HepG2 (cell line): ENCODE results near the gene DDX19B. TPM values are rescaled to one million over a fixed set of nuclear protein-coding genes. Genes with fewer than 3 reads are reported as not detected.
A peak's percentile ranks its signal among the peaks of the same experiment; 100 is the strongest.

Experiments
- ATAC-seq: fragments of 200-7000 bp; cut with Tn5 transposase; 3 replicates; pipeline ENCODE4 v1.9.1; 2020; ENCODE audit warnings: mild to moderate bottlenecking, moderate library complexity
- BruUV-seq: library from RNA; stranded (reverse); fragments of 400-500 nt; replicated peaks from 2 replicates; lab custom pipeline; 2021; lab: Mats Ljungman, UMichigan
- CTCF ChIA-PET: fragments of 300-600 bp; formaldehyde crosslinking; extraction: SDS; loops from one replicate; lab custom pipeline; 2021; ENCODE audit warnings: low total read pairs, inconsistent platforms, low intra/inter-chr PET ratio; lab: Yijun Ruan, JAX
- POLR2A ChIA-PET: fragments of 350-600 bp; sonication (Branson Sonifier 250); formaldehyde crosslinking; loops from one replicate; lab custom pipeline; 2020; ENCODE audit warnings: antibody characterized with exemption, inconsistent platforms; lab: Yijun Ruan, JAX
- DNase-seq: peaks from one replicate; pipeline ENCODE4 v3.0.0-alpha.2; 2015; ENCODE audit warnings: low spot score
- FAIRE-seq: peaks from 3 replicates; lab custom pipeline; 2011; peaks lifted over from hg19 to GRCh38; lab: Jason Lieb, UNC
- H2AFZ ChIP-seq: one replicate; pipeline ENCODE4 v1.6.1; 2011; ENCODE audit warnings: low read length, inconsistent platforms
- H3K27ac ChIP-seq: fragments of 300-600 bp; 3 replicates; pipeline ENCODE4 v1.8.0; 2011; ENCODE audit warnings: mixed run types, mild to moderate bottlenecking, mixed read lengths, low read length, inconsistent platforms; ENCODE audit not compliant: insufficient read depth; ENCODE audit errors: extremely low read length
- H3K27me3 ChIP-seq, 2 experiments: fragments of 200-600 bp in 1 of 2; 2 replicates in 1 of 2; 3 replicates in 1 of 2; pipeline versions ENCODE4 v1.6.0 to v1.8.0; 2011; ENCODE audit warnings: low read length in 2 of 2, mild to moderate bottlenecking in 2 of 2, moderate library complexity in 2 of 2, inconsistent platforms in 1 of 2; ENCODE audit not compliant: insufficient read depth in 2 of 2, control insufficient read depth in 1 of 2
- H3K36me3 ChIP-seq, 2 experiments: fragments of 200-600 bp in 1 of 2; replicated peaks in 1 of 2; 2 replicates in 1 of 2; 3 replicates in 1 of 2; pipeline versions ENCODE4 v1.5.1 to v1.8.0; 2011; ENCODE audit warnings: low read length in 2 of 2, inconsistent platforms in 1 of 2; ENCODE audit not compliant: insufficient read depth in 2 of 2, control insufficient read depth in 1 of 2
- H3K4me1 ChIP-seq: 2 replicates; pipeline ENCODE4 v1.5.1; 2012; ENCODE audit warnings: low read length, inconsistent platforms; ENCODE audit not compliant: insufficient read depth
- H3K4me2 ChIP-seq: 2 replicates; pipeline ENCODE4 v1.6.0; 2011; ENCODE audit warnings: low read depth, low read length, inconsistent platforms
- H3K4me3 ChIP-seq, 3 experiments: fragments of 200-600 bp in 1 of 3; sonication (generic), shearing (Covaris generic) in 1 of 3; replicated peaks in 1 of 3; 2 replicates each; pipeline ENCODE4 v1.5.1; 2011 to 2016; ENCODE audit warnings: low read length in 3 of 3, inconsistent platforms in 2 of 3, low read depth in 2 of 3, mild to moderate bottlenecking in 2 of 3, control low read depth in 1 of 3, mixed read lengths in 1 of 3; ENCODE audit not compliant: insufficient read depth in 1 of 3
- H3K79me2 ChIP-seq: one replicate; pipeline ENCODE4 v1.6.1; 2011; ENCODE audit warnings: low read length, inconsistent platforms; ENCODE audit not compliant: insufficient read depth
- H3K9ac ChIP-seq: 2 replicates; pipeline ENCODE4 v1.6.0; 2011; ENCODE audit warnings: mild to moderate bottlenecking, low read depth, low read length, inconsistent platforms; ENCODE audit not compliant: insufficient read depth
- H3K9me3 ChIP-seq: 2 replicates; pipeline ENCODE4 v1.5.1; 2012; ENCODE audit warnings: mild to moderate bottlenecking, low read length
- H4K20me1 ChIP-seq: 2 replicates; pipeline ENCODE4 v1.6.0; 2011; ENCODE audit warnings: inconsistent platforms, mild to moderate bottlenecking, low read length, moderate library complexity; ENCODE audit not compliant: insufficient read depth
- RBM22 ChIP-seq: fragments of 200-400 bp; formaldehyde crosslinking; optimal IDR thresholded peaks from 2 replicates; pipeline ENCODE3; 2017; ENCODE audit warnings: mild to moderate bottlenecking, low read length, moderate library complexity
- WGBS: methylation state at CpG from one replicate; pipeline ENCODE4 v1.1.6; 2017; ENCODE audit warnings: low lambda C conversion rate; 5-methylcytosine and 5-hydroxymethylcytosine counted together
- in situ Hi-C: cut with HindIII; loops from 2 replicates; pipeline ENCODE4 v1.10.0; 2017; ENCODE audit warnings: low pct_unique_long_range_greater_than_20kb; ENCODE audit not compliant: extremely low pct_ligation_motif_present
- intact Hi-C: fragments of 100-400 bp; cut with micrococcal nuclease; formaldehyde crosslinking; loops from one replicate; pipeline ENCODE4 v1.10.0; 2022; ENCODE audit not compliant: unreplicated experiment
- polyA plus RNA-seq, 8 experiments: library from polyadenylated mRNA; depleted of rRNA in 3 of 8; stranded (reverse) in 7 of 8; unstranded in 1 of 8; fragments of >200 nt; fragmentation: Illumina TruSeq in 4 of 8; extraction: Trizol in 4 of 8; gene quantifications; 2 replicates each; pipeline versions ENCODE4 v1.2.1 to v1.2.3, GENCODE V29; 2011 to 2016; ENCODE audit warnings: low read depth in 4 of 8, missing spikeins in 1 of 8, mixed read lengths in 1 of 8; ENCODE audit not compliant: insufficient read depth in 1 of 8
- total RNA-seq, 5 experiments: library from RNA; depleted of rRNA; stranded (reverse); fragments of >200 nt; fragmentation: Illumina TruSeq; extraction: Trizol; gene quantifications; 2 replicates each; pipeline ENCODE4 v1.2.3, GENCODE V29; 2016; ENCODE audit warnings: low read depth in 1 of 5
- TF ChIP-seq, protein P1 (sequence below), 2 experiments: sonication (generic) in 1 of 2; formaldehyde crosslinking in 1 of 2; IDR thresholded peaks; 2 replicates each; pipeline versions ENCODE4 v1.4.0 to v1.6.1; 2016 to 2020; ENCODE audit warnings: borderline replicate concordance in 1 of 2, low read depth in 1 of 2, mild to moderate bottlenecking in 1 of 2, missing genetic modification reagents in 1 of 2

The DDX19B gene
- total and polyA plus RNA-seq, 2 of the 13 experiments (the other 11 are each of a cell fraction or from before 2014, with no cell fraction given): 36.2 to 40.0 TPM

GRCh38 chr16:70257391-70257790, 41.6 kb upstream of the DDX19B start:
- 92% methylated on average over 4 of the region's 4 CpGs for WGBS
- intact Hi-C loops: no loop called here

More at GRCh38 chr16:70257391-70257790, 41.6 kb upstream of the DDX19B start:
- peaks cover 10% of the 10 kb centered on the region; the same call in 1 of the 2 replicates for H4K20me1 ChIP-seq
- H3K27ac ChIP-seq: no peak overlapping the region
- TF ChIP-seq, protein P1, sequence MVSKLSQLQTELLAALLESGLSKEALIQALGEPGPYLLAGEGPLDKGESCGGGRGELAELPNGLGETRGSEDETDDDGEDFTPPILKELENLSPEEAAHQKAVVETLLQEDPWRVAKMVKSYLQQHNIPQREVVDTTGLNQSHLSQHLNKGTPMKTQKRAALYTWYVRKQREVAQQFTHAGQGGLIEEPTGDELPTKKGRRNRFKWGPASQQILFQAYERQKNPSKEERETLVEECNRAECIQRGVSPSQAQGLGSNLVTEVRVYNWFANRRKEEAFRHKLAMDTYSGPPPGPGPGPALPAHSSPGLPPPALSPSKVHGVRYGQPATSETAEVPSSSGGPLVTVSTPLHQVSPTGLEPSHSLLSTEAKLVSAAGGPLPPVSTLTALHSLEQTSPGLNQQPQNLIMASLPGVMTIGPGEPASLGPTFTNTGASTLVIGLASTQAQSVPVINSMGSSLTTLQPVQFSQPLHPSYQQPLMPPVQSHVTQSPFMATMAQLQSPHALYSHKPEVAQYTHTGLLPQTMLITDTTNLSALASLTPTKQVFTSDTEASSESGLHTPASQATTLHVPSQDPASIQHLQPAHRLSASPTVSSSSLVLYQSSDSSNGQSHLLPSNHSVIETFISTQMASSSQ (IDR thresholded peaks at IDR 0.05; ENCODE audit: low read depth): no peak
- TF ChIP-seq, protein P1 (CRISPR knock-in tag; IDR thresholded peaks at IDR 0.05; ENCODE audit: borderline replicate concordance): no peak
- TF ChIP-seq RBM22: peak; percentile 39
- in situ Hi-C loops: loop anchor here (10.0 kb wide), 1 partner anchor 93 kb away; no protein-coding TSS in a partner anchor
- no peak overlapping the region for H2AFZ ChIP-seq
- BruUV-seq: no TSS peak
- no peak for FAIRE-seq
- H3K4me3 ChIP-seq: no peak overlapping the region
- no peak for DNase-seq
- H3K9ac ChIP-seq: no peak overlapping the region
- ATAC-seq: no peak
- no peaks in the 10 kb centered on the region for H3K27me3 ChIP-seq
- H3K4me1 ChIP-seq: peaks cover 28% of the 10 kb centered on the region
- peaks cover 64 to 96% of the 10 kb centered on the region in 2 experiments for H3K36me3 ChIP-seq
- no peaks in the 10 kb centered on the region for H3K79me2 ChIP-seq
- H3K9me3 ChIP-seq: no peaks in the 10 kb centered on the region
- no peak overlapping the region for H3K4me2 ChIP-seq
- CTCF ChIA-PET: no interaction called here
- POLR2A ChIA-PET: interaction anchor here (1.1 kb wide), 1 partner anchor 105 kb away, joined by 3 read pairs; no protein-coding TSS in a partner anchor
